ENCODE data around the gene ATP6V0A1.

DNA sequence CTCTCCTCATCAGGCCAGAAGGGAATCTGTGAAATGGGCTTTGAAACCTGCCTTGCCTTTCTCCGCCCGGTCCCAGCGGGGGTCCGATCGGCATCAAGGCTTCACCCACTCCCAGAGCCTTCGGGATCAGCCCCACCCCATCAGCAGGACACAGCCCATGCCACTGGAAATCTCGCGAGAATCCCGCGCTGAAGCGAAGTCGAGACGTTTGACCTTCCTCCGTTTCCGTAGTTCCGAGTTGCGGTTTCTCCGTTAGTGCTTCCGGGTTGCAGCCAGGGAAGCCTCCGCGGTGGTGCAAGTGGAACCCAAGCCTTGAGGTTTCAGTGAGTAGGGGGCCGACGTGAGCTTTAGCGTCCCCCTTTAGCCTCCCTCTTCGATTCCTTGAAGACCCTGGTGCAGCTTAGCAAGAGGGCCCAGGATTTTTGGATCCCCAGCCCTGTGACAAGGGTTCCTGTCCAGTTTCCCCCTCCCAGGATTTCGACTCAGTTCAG is 103.3 kb downstream of the ATP6V0A1 start, which contains the start of gene COASY:
- peak; percentile 77 for TF ChIP-seq MXI1 (conservative IDR thresholded peaks at IDR 0.05; ENCODE audit: poor library complexity, severe bottlenecking)
- TF ChIP-seq, protein P1, sequence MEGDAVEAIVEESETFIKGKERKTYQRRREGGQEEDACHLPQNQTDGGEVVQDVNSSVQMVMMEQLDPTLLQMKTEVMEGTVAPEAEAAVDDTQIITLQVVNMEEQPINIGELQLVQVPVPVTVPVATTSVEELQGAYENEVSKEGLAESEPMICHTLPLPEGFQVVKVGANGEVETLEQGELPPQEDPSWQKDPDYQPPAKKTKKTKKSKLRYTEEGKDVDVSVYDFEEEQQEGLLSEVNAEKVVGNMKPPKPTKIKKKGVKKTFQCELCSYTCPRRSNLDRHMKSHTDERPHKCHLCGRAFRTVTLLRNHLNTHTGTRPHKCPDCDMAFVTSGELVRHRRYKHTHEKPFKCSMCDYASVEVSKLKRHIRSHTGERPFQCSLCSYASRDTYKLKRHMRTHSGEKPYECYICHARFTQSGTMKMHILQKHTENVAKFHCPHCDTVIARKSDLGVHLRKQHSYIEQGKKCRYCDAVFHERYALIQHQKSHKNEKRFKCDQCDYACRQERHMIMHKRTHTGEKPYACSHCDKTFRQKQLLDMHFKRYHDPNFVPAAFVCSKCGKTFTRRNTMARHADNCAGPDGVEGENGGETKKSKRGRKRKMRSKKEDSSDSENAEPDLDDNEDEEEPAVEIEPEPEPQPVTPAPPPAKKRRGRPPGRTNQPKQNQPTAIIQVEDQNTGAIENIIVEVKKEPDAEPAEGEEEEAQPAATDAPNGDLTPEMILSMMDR (IDR thresholded peaks at IDR 0.05; ENCODE audit: poor library complexity, severe bottlenecking): no peak
- TF ChIP-seq POLR2AphosphoS5 (IDR thresholded peaks at IDR 0.05): peak; percentile 86
- no peak for TF ChIP-seq EP300 (conservative IDR thresholded peaks at IDR 0.05; ENCODE audit: poor library complexity, severe bottlenecking)
- no peak for TF ChIP-seq EZH2 (IDR thresholded peaks at IDR 0.05; ENCODE audit: borderline replicate concordance, insufficient read depth, low read length, poor library complexity, severe bottlenecking)
- TF ChIP-seq, protein P2, sequence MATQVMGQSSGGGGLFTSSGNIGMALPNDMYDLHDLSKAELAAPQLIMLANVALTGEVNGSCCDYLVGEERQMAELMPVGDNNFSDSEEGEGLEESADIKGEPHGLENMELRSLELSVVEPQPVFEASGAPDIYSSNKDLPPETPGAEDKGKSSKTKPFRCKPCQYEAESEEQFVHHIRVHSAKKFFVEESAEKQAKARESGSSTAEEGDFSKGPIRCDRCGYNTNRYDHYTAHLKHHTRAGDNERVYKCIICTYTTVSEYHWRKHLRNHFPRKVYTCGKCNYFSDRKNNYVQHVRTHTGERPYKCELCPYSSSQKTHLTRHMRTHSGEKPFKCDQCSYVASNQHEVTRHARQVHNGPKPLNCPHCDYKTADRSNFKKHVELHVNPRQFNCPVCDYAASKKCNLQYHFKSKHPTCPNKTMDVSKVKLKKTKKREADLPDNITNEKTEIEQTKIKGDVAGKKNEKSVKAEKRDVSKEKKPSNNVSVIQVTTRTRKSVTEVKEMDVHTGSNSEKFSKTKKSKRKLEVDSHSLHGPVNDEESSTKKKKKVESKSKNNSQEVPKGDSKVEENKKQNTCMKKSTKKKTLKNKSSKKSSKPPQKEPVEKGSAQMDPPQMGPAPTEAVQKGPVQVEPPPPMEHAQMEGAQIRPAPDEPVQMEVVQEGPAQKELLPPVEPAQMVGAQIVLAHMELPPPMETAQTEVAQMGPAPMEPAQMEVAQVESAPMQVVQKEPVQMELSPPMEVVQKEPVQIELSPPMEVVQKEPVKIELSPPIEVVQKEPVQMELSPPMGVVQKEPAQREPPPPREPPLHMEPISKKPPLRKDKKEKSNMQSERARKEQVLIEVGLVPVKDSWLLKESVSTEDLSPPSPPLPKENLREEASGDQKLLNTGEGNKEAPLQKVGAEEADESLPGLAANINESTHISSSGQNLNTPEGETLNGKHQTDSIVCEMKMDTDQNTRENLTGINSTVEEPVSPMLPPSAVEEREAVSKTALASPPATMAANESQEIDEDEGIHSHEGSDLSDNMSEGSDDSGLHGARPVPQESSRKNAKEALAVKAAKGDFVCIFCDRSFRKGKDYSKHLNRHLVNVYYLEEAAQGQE (IDR thresholded peaks at IDR 0.05; ENCODE audit: borderline replicate concordance): no peak
- no peak for TF ChIP-seq RAD21 (conservative IDR thresholded peaks at IDR 0.05)
- TF ChIP-seq SMC3 (conservative IDR thresholded peaks at IDR 0.05; ENCODE audit: poor library complexity): peak; percentile 20

Data from neural cell (in vitro differentiated cells).